ENCODE results near the gene PCP2.

GRCh38 chr19:7590256-7590655 lies 43.3 kb downstream of the PCP2 start:
- TF ChIP-seq CTCF (IDR thresholded peaks at IDR 0.05 in 4 of 5, conservative IDR thresholded peaks at IDR 0.05 in 1 of 5) (no peak), POLR2A (IDR thresholded peaks at IDR 0.05) (no peak)

All from gastrocnemius medialis (tissue), 4 donors.